ENCODE measurements around the gene GPR50.

Gene GPR50

DNA sequence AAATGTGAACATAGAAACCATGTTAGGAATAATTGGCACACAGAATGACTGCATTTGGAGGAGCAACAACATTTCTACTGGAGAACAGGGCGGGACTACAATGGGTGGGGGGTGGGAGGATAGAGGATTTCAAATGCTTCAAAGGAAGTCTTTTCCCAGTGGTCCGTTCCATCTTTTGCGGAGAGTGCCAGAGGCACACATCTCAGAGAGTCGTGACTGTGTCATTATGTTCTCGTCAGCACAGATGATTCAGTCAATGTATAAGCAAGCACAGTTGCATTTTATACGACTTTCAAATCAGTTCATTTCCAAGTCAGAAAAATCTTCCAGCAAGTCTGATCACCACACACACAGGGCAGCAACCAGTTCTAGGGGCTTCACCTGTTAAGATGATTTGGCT, 22.7 kb upstream of the GPR50 start:
- H3K36me3 ChIP-seq (replicated peaks; ENCODE audit: low read depth, low read length) = no peaks in the 10 kb centered on the region
- H3K9ac ChIP-seq (ENCODE audit: low read length) = no peak overlapping the region
- no peak overlapping the region for H3K4me3 ChIP-seq (ENCODE audit: low read length)
- no peaks in the 10 kb centered on the region for H3K9me3 ChIP-seq (ENCODE audit: insufficient read depth, low read length)
- H2AFZ ChIP-seq (ENCODE audit: low read depth, low read length) = no peak overlapping the region
- H3K27ac ChIP-seq (ENCODE audit: low read length) = no peak overlapping the region
- no peaks in the 10 kb centered on the region for H3K4me1 ChIP-seq (ENCODE audit: low read length)
- H3K4me2 ChIP-seq (ENCODE audit: low read length) = no peak overlapping the region
- H4K20me1 ChIP-seq (ENCODE audit: insufficient read depth, low read length) = no peaks in the 10 kb centered on the region
- TF ChIP-seq EZH2phosphoT487 (IDR thresholded peaks at IDR 0.05; ENCODE audit: low read depth) = no peak
- TF ChIP-seq, protein P1, sequence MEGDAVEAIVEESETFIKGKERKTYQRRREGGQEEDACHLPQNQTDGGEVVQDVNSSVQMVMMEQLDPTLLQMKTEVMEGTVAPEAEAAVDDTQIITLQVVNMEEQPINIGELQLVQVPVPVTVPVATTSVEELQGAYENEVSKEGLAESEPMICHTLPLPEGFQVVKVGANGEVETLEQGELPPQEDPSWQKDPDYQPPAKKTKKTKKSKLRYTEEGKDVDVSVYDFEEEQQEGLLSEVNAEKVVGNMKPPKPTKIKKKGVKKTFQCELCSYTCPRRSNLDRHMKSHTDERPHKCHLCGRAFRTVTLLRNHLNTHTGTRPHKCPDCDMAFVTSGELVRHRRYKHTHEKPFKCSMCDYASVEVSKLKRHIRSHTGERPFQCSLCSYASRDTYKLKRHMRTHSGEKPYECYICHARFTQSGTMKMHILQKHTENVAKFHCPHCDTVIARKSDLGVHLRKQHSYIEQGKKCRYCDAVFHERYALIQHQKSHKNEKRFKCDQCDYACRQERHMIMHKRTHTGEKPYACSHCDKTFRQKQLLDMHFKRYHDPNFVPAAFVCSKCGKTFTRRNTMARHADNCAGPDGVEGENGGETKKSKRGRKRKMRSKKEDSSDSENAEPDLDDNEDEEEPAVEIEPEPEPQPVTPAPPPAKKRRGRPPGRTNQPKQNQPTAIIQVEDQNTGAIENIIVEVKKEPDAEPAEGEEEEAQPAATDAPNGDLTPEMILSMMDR (IDR thresholded peaks at IDR 0.05; ENCODE audit: low read depth, low read length) = no peak
- no peaks in the 10 kb centered on the region for H3K79me2 ChIP-seq (ENCODE audit: low read length)
- no peaks in the 10 kb centered on the region for H3K27me3 ChIP-seq (ENCODE audit: low read depth, low read length)

DNA sequence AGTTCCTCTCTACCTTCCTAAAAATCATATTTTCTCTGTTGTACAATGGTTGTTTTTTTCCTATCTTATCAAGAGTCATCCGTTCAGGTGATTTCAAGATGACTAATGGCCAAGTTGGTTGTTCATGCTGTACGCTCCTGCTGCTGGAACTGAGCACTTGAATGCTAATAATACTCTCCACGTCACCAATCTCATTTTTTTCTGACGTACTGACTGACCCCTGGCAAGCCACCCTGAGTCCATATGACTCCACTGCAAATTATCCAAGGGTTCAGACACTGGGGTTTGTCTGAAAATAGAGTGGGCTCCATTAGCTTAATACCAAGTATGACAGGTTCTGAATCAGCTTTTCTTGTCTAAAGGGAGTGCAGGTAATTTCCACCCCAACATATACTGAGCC, 21.1 kb upstream of the GPR50 start:
- no peaks in the 10 kb centered on the region for H3K4me1 ChIP-seq (ENCODE audit: low read length)
- no peak overlapping the region for H3K9ac ChIP-seq (ENCODE audit: low read length)
- H3K36me3 ChIP-seq (replicated peaks; ENCODE audit: low read depth, low read length) = no peaks in the 10 kb centered on the region
- no peak overlapping the region for H3K4me3 ChIP-seq (ENCODE audit: low read length)
- no peaks in the 10 kb centered on the region for H3K9me3 ChIP-seq (ENCODE audit: insufficient read depth, low read length)
- H2AFZ ChIP-seq (ENCODE audit: low read depth, low read length) = no peak overlapping the region
- H3K4me2 ChIP-seq (ENCODE audit: low read length) = no peak overlapping the region
- no peaks in the 10 kb centered on the region for H3K27me3 ChIP-seq (ENCODE audit: low read depth, low read length)
- no peaks in the 10 kb centered on the region for H4K20me1 ChIP-seq (ENCODE audit: insufficient read depth, low read length)
- no peak overlapping the region for H3K27ac ChIP-seq (ENCODE audit: low read length)
- TF ChIP-seq, protein P1 (IDR thresholded peaks at IDR 0.05; ENCODE audit: low read depth, low read length) = no peak
- no peak for TF ChIP-seq EZH2phosphoT487 (IDR thresholded peaks at IDR 0.05; ENCODE audit: low read depth)
- no peaks in the 10 kb centered on the region for H3K79me2 ChIP-seq (ENCODE audit: low read length)

DNA sequence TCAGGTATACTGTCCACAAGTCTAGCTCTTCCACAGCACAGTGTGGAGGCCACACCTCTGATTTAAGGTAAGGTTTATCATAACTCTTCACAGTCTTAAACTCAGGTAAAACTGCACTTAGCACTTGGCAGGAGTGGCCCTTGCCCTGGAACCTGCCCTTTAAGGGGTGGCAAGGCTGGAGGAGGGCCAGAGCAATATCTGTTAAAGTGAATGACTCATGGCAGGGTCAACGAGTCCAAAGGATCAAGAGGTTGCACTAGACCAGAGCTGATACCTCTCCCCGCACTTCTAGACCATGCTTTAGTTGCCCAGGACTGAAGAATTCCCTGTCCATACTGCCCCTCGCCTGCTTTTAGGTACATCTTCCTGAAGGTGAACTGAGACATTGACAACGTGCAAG, 14.7 kb upstream of the GPR50 start:
- Histone ChIP-seq H3K4me2 (ENCODE audit: low read length) (no peak overlapping the region), H3K79me2 (ENCODE audit: low read length) (no peaks in the 10 kb centered on the region), H4K20me1 (ENCODE audit: insufficient read depth, low read length) (no peaks in the 10 kb centered on the region), H3K4me3 (ENCODE audit: low read length) (no peak overlapping the region), H3K27ac (ENCODE audit: low read length) (no peak overlapping the region), H2AFZ (ENCODE audit: low read depth, low read length) (no peak overlapping the region), H3K4me1 (ENCODE audit: low read length) (no peaks in the 10 kb centered on the region), H3K27me3 (ENCODE audit: low read depth, low read length) (no peaks in the 10 kb centered on the region), H3K9me3 (ENCODE audit: insufficient read depth, low read length) (no peaks in the 10 kb centered on the region), H3K36me3 (replicated peaks; ENCODE audit: low read depth, low read length) (no peaks in the 10 kb centered on the region), H3K9ac (ENCODE audit: low read length) (no peak overlapping the region)
- no peak for TF ChIP-seq EZH2phosphoT487 (IDR thresholded peaks at IDR 0.05; ENCODE audit: low read depth)
- TF ChIP-seq, protein P1 (IDR thresholded peaks at IDR 0.05; ENCODE audit: low read depth, low read length) = no peak

GRCh38 chrX:151167791-151168345, 8.5 kb upstream of the GPR50 start:
- H2AFZ ChIP-seq (ENCODE audit: low read depth, low read length) = no peak overlapping the region
- H3K4me3 ChIP-seq (ENCODE audit: low read length) = no peak overlapping the region
- no peak overlapping the region for H3K4me2 ChIP-seq (ENCODE audit: low read length)
- no peaks in the 10 kb centered on the region for H3K9me3 ChIP-seq (ENCODE audit: insufficient read depth, low read length)
- H3K27ac ChIP-seq (ENCODE audit: low read length) = no peak overlapping the region
- no peaks in the 10 kb centered on the region for H3K36me3 ChIP-seq (replicated peaks; ENCODE audit: low read depth, low read length)
- no peaks in the 10 kb centered on the region for H3K79me2 ChIP-seq (ENCODE audit: low read length)
- no peak overlapping the region for H3K9ac ChIP-seq (ENCODE audit: low read length)
- no peaks in the 10 kb centered on the region for H3K4me1 ChIP-seq (ENCODE audit: low read length)
- no peaks in the 10 kb centered on the region for H3K27me3 ChIP-seq (ENCODE audit: low read depth, low read length)
- H4K20me1 ChIP-seq (ENCODE audit: insufficient read depth, low read length) = no peaks in the 10 kb centered on the region
- no peak for TF ChIP-seq EZH2phosphoT487 (IDR thresholded peaks at IDR 0.05; ENCODE audit: low read depth)
